OCI-LY7 (cell line): ENCODE data around the gene LZTFL1. TPM values are rescaled to one million over a fixed set of nuclear protein-coding genes. Genes with fewer than 3 reads are reported as not detected.

Source experiments
- BruUV-seq: library from RNA; stranded (reverse); fragments of 400-500 nt; replicated peaks from 2 replicates; lab custom pipeline; 2021; lab: Mats Ljungman, UMichigan
- CTCF ChIA-PET: fragments of 300-600 bp; sonication (Branson Sonifier 250); formaldehyde crosslinking; loops from one replicate; lab custom pipeline; 2022; ENCODE audit warnings: antibody characterized with exemption; ENCODE audit not compliant: unreplicated experiment; lab: Charles Lee
- POLR2A ChIA-PET: fragments of 300-600 bp; sonication (Branson Sonifier 250); formaldehyde crosslinking; loops from one replicate; lab custom pipeline; 2022; ENCODE audit warnings: antibody characterized with exemption; lab: Charles Lee
- DNase-seq: peaks from one replicate; pipeline ENCODE4 v3.0.0-alpha.2; 2015; ENCODE audit warnings: low spot score
- H2AFZ ChIP-seq: fragments of 200-600 bp; sonication (generic), shearing (Covaris generic); 2 replicates; pipeline ENCODE4 v1.6.1; 2014; ENCODE audit warnings: mild to moderate bottlenecking, antibody characterized with exemption, low read length, moderate library complexity
- H3K27ac ChIP-seq: fragments of 200-600 bp; sonication (generic); 2 replicates; pipeline ENCODE4 v1.5.1; 2014; ENCODE audit warnings: mixed run types, low read depth, mild to moderate bottlenecking, moderate library complexity, low read length, inconsistent platforms; ENCODE audit not compliant: poor library complexity, severe bottlenecking
- H3K36me3 ChIP-seq: fragments of 200-600 bp; sonication (generic); 2 replicates; pipeline ENCODE4 v1.6.1; 2014; ENCODE audit warnings: mild to moderate bottlenecking, antibody characterized with exemption, low read length, moderate library complexity, mixed read lengths; ENCODE audit not compliant: insufficient read depth
- H3K4me1 ChIP-seq: fragments of 200-600 bp; sonication (generic); 2 replicates; pipeline ENCODE4 v1.5.1; 2014; ENCODE audit warnings: mild to moderate bottlenecking, low read length; ENCODE audit not compliant: insufficient read depth, poor library complexity, severe bottlenecking
- H3K4me2 ChIP-seq: fragments of 200-600 bp; sonication (generic); 2 replicates; pipeline ENCODE4 v1.6.1; 2014; ENCODE audit warnings: mild to moderate bottlenecking, low read length
- H3K4me3 ChIP-seq: fragments of 200-600 bp; sonication (generic); 2 replicates; pipeline ENCODE4 v1.5.1; 2014; ENCODE audit warnings: mild to moderate bottlenecking, low read depth, low read length; ENCODE audit not compliant: poor library complexity, severe bottlenecking
- H3K79me2 ChIP-seq: fragments of 200-600 bp; sonication (generic); 2 replicates; pipeline ENCODE4 v1.6.1; 2016; ENCODE audit warnings: low read depth, mild to moderate bottlenecking, low read length, moderate library complexity, mixed read lengths; ENCODE audit not compliant: insufficient read depth
- H3K9me2 ChIP-seq: fragments of 200-600 bp; sonication (generic); 2 replicates; pipeline ENCODE4 v1.6.1; 2016; ENCODE audit warnings: mild to moderate bottlenecking, low read length, mixed read lengths; ENCODE audit not compliant: insufficient read depth
- H3K9me3 ChIP-seq: fragments of 200-600 bp; sonication (generic); 2 replicates; pipeline ENCODE4 v1.6.1; 2014; ENCODE audit warnings: mild to moderate bottlenecking, mixed run types, low read length, mixed read lengths
- H4K20me1 ChIP-seq: fragments of 200-600 bp; sonication (generic); 2 replicates; pipeline ENCODE4 v1.6.1; 2014; ENCODE audit warnings: mild to moderate bottlenecking, antibody characterized with exemption, low read length, moderate library complexity, mixed read lengths; ENCODE audit not compliant: insufficient read depth
- CTCF ChIP-seq: fragments of 200-600 bp; sonication (generic); conservative IDR thresholded peaks from 2 replicates; pipeline ENCODE4 v1.5.1; 2014; ENCODE audit warnings: mild to moderate bottlenecking, antibody characterized with exemption, low read length, moderate library complexity, mixed read lengths
- EZH2phosphoT487 ChIP-seq: fragments of 200-600 bp; sonication (generic); IDR thresholded peaks from 2 replicates; pipeline ENCODE4 v1.6.1; 2018; ENCODE audit warnings: low read depth, borderline replicate concordance, mild to moderate bottlenecking, mixed run types, antibody characterized with exemption, low read length, moderate library complexity, mixed read lengths
- intact Hi-C: fragments of 100-400 bp; cut with micrococcal nuclease; formaldehyde crosslinking; loops from one replicate; pipeline ENCODE4 v1.10.0; 2022; ENCODE audit not compliant: unreplicated experiment
- total RNA-seq, 2 experiments: library from RNA; depleted of rRNA in 1 of 2; stranded (reverse); fragments of >200 nt in 1 of 2; shearing (Covaris generic) in 1 of 2; gene quantifications; 2 replicates each; pipeline ENCODE4 v1.2.3, GENCODE V29; 2014 to 2022

LZTFL1 gene
- total RNA-seq, 2 experiments from 2014 or later = 3.2 to 8.7 TPM

GRCh38 chr3:45869638-45870037 is 27.7 kb upstream of the LZTFL1 start:
- Histone ChIP-seq H3K9me3 (no peaks in the 10 kb centered on the region), H4K20me1 (no peaks in the 10 kb centered on the region), H3K4me3 (no peak overlapping the region), H3K4me1 (no peaks in the 10 kb centered on the region), H3K79me2 (no peaks in the 10 kb centered on the region), H3K4me2 (no peak overlapping the region), H3K27ac (no peak overlapping the region), H3K9me2 (no peaks in the 10 kb centered on the region), H2AFZ (no peak overlapping the region), H3K36me3 (no peaks in the 10 kb centered on the region)
- ChIA-PET POLR2A (no interaction called here), CTCF (no interaction called here)
- BruUV-seq = no TSS peak
- no peak for TF ChIP-seq EZH2phosphoT487
- no peak for TF ChIP-seq CTCF
- intact Hi-C loops = no loop called here
- DNase-seq = no peak

- ChIA-PET POLR2A (interaction anchor here (0.6 kb wide), 1 partner anchor 245 kb away, joined by 3 read pairs; no protein-coding TSS in a partner anchor), CTCF (no interaction called here)
- TF ChIP-seq CTCF (no peak), EZH2phosphoT487 (no peak)
- Histone ChIP-seq H3K4me3 (no peak overlapping the region), H4K20me1 (no peaks in the 10 kb centered on the region), H3K79me2 (no peaks in the 10 kb centered on the region), H3K27ac (no peak overlapping the region), H3K4me1 (no peaks in the 10 kb centered on the region), H3K9me2 (no peaks in the 10 kb centered on the region), H2AFZ (no peak overlapping the region), H3K36me3 (no peaks in the 10 kb centered on the region), H3K9me3 (no peaks in the 10 kb centered on the region), H3K4me2 (no peak overlapping the region)
- DNase-seq = no peak
- intact Hi-C loops = no loop called here
- BruUV-seq = no TSS peak
Observed at GRCh38 chr3:45868650-45869049, 26.7 kb upstream of the LZTFL1 start.

GRCh38 chr3:45868213-45868612 is 26.3 kb upstream of the LZTFL1 start:
- no peaks in the 10 kb centered on the region for H4K20me1 ChIP-seq
- CTCF ChIA-PET = no interaction called here
- no peak for TF ChIP-seq CTCF
- no peak for TF ChIP-seq EZH2phosphoT487
- no peak overlapping the region for H3K4me2 ChIP-seq
- no peak for DNase-seq
- intact Hi-C loops = no loop called here
- no peak overlapping the region for H2AFZ ChIP-seq
- no peaks in the 10 kb centered on the region for H3K36me3 ChIP-seq
- H3K27ac ChIP-seq = no peak overlapping the region
- no peak overlapping the region for H3K4me3 ChIP-seq
- BruUV-seq = no TSS peak
- POLR2A ChIA-PET = interaction anchor here (0.6 kb wide), 1 partner anchor 245 kb away, joined by 3 read pairs; no protein-coding TSS in a partner anchor
- H3K9me2 ChIP-seq = no peaks in the 10 kb centered on the region
- no peaks in the 10 kb centered on the region for H3K4me1 ChIP-seq
- no peaks in the 10 kb centered on the region for H3K9me3 ChIP-seq
- H3K79me2 ChIP-seq = no peaks in the 10 kb centered on the region
